Astrocyte (in vitro differentiated cells and primary cell): ENCODE measurements around the gene SAP30L. TPM values are rescaled to one million over a fixed set of nuclear protein-coding genes. Genes with fewer than 3 reads are reported as not detected.

Experiments
- DNase-seq: peaks from one replicate; pipeline ENCODE4 v3.0.0-alpha.2; 2010; ENCODE audit warnings: low read depth
- FAIRE-seq: peaks from 2 replicates; lab custom pipeline; 2011; peaks lifted over from hg19 to GRCh38; lab: Jason Lieb, UNC
- H2AFZ ChIP-seq: 2 replicates; pipeline ENCODE4 v1.6.0; 2012; ENCODE audit warnings: low read depth, low read length, inconsistent platforms
- H3K27ac ChIP-seq: 2 replicates; pipeline ENCODE4 v1.5.1; 2011; ENCODE audit warnings: low read depth, low read length, inconsistent platforms
- H3K27me3 ChIP-seq: 2 replicates; pipeline ENCODE4 v1.6.0; 2011; ENCODE audit warnings: low read length, inconsistent platforms; ENCODE audit not compliant: insufficient read depth
- H3K36me3 ChIP-seq: 2 replicates; pipeline ENCODE4 v1.5.1; 2011; ENCODE audit warnings: low read length, inconsistent platforms; ENCODE audit not compliant: insufficient read depth
- H3K4me1 ChIP-seq: 2 replicates; pipeline ENCODE4 v1.5.1; 2011; ENCODE audit warnings: low read length, inconsistent platforms; ENCODE audit not compliant: insufficient read depth
- H3K4me2 ChIP-seq: 2 replicates; pipeline ENCODE4 v1.6.0; 2012; ENCODE audit warnings: low read length, inconsistent platforms
- H3K4me3 ChIP-seq: 2 replicates; pipeline ENCODE4 v1.5.1; 2011; ENCODE audit warnings: low read depth, mild to moderate bottlenecking, low read length, inconsistent platforms; ENCODE audit not compliant: insufficient read depth
- H3K79me2 ChIP-seq: 2 replicates; pipeline ENCODE4 v1.6.0; 2012; ENCODE audit warnings: mild to moderate bottlenecking, low read length, inconsistent platforms; ENCODE audit not compliant: insufficient read depth
- H3K9ac ChIP-seq: 2 replicates; pipeline ENCODE4 v1.6.0; 2012; ENCODE audit warnings: mild to moderate bottlenecking, low read length, inconsistent platforms
- H3K9me3 ChIP-seq: 2 replicates; pipeline ENCODE4 v1.5.1; 2012; ENCODE audit warnings: low read depth, mild to moderate bottlenecking, low read length, inconsistent platforms; ENCODE audit not compliant: insufficient read depth
- H4K20me1 ChIP-seq: 2 replicates; pipeline ENCODE4 v1.6.0; 2012; ENCODE audit warnings: low read length, inconsistent platforms; ENCODE audit not compliant: insufficient read depth
- H3K27ac Mint-ChIP-seq: one replicate; pipeline ENCODE4 v1.8.0; 2021; ENCODE audit warnings: mild to moderate bottlenecking, mixed read lengths; ENCODE audit not compliant: unreplicated experiment
- H3K27me3 Mint-ChIP-seq: one replicate; pipeline ENCODE4 v1.8.0; 2021; ENCODE audit warnings: low read depth, mixed read lengths; ENCODE audit not compliant: unreplicated experiment
- H3K36me3 Mint-ChIP-seq: one replicate; pipeline ENCODE4 v1.8.0; 2021; ENCODE audit warnings: low read depth, mixed read lengths; ENCODE audit not compliant: unreplicated experiment
- H3K4me1 Mint-ChIP-seq: one replicate; pipeline ENCODE4 v1.8.0; 2021; ENCODE audit warnings: low read depth, mixed read lengths; ENCODE audit not compliant: unreplicated experiment
- H3K4me3 Mint-ChIP-seq: one replicate; pipeline ENCODE4 v1.8.0; 2021; ENCODE audit warnings: mild to moderate bottlenecking, moderate library complexity, mixed read lengths; ENCODE audit not compliant: unreplicated experiment
- H3K9me3 Mint-ChIP-seq: one replicate; pipeline ENCODE4 v1.8.0; 2021; ENCODE audit warnings: mild to moderate bottlenecking, mixed read lengths; ENCODE audit not compliant: unreplicated experiment
- EZH2 ChIP-seq: IDR thresholded peaks from 2 replicates; pipeline ENCODE4 v1.6.1; 2012; ENCODE audit warnings: mild to moderate bottlenecking, low read length, inconsistent platforms; ENCODE audit not compliant: insufficient read depth
- total RNA-seq: library from RNA; stranded (reverse); gene quantifications from 2 replicates; pipeline ENCODE4 v1.2.1, GENCODE V29; 2021
- TF ChIP-seq, protein P1 (sequence below): IDR thresholded peaks from 2 replicates; pipeline ENCODE4 v1.5.1; 2011; ENCODE audit warnings: low read depth, mild to moderate bottlenecking, inconsistent platforms, low read length, moderate library complexity; ENCODE audit not compliant: insufficient read depth

The SAP30L gene
- total RNA-seq, 1 donor from 2014 or later, result 26.3 TPM

DNA sequence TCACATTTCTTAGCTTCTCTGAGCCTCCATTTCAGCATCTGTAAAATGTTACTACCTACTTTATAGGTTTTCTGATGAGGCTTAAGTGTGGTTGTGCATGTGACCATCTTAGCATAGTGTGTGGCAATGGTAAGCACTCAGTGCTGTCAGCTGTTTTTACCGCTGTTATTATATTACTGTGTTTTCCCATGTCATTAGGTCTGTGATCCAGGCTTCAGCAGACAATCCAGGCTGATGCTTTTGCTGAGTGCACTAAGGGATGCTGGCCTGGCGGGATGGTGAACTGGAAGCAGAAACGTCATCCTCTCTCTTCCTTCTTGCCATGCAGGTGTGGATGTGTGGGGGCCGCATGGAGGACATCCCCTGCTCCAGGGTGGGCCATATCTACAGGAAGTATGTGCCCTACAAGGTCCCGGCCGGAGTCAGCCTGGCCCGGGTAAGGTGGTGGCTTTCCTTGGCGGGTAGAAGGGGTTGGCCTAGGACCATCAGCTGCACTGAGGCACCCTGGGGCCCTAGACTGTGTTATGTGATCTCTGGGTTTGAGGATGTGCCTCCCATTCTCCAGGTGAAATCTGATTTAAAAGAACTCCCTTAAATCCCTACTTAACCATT is 41.9 kb upstream of the SAP30L start:
- H3K36me3 Mint-ChIP-seq, result peaks cover 9% of the 10 kb centered on the region
- Histone ChIP-seq H3K4me2 (no peak overlapping the region), H2AFZ (no peak overlapping the region), H3K9me3 (no peaks in the 10 kb centered on the region), H3K27ac (no peak overlapping the region), H3K27me3 (no peaks in the 10 kb centered on the region), H3K4me3 (no peak overlapping the region), H3K36me3 (peaks cover 7% of the 10 kb centered on the region), H3K9ac (no peak overlapping the region), H3K79me2 (no peaks in the 10 kb centered on the region), H3K4me1 (peaks cover 10% of the 10 kb centered on the region), H4K20me1 (no peaks in the 10 kb centered on the region)
- no peaks in the 10 kb centered on the region for H3K9me3 Mint-ChIP-seq
- no peak overlapping the region for H3K4me3 Mint-ChIP-seq
- no peak for TF ChIP-seq EZH2
- TF ChIP-seq, protein P1, sequence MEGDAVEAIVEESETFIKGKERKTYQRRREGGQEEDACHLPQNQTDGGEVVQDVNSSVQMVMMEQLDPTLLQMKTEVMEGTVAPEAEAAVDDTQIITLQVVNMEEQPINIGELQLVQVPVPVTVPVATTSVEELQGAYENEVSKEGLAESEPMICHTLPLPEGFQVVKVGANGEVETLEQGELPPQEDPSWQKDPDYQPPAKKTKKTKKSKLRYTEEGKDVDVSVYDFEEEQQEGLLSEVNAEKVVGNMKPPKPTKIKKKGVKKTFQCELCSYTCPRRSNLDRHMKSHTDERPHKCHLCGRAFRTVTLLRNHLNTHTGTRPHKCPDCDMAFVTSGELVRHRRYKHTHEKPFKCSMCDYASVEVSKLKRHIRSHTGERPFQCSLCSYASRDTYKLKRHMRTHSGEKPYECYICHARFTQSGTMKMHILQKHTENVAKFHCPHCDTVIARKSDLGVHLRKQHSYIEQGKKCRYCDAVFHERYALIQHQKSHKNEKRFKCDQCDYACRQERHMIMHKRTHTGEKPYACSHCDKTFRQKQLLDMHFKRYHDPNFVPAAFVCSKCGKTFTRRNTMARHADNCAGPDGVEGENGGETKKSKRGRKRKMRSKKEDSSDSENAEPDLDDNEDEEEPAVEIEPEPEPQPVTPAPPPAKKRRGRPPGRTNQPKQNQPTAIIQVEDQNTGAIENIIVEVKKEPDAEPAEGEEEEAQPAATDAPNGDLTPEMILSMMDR, result no peak
- no peaks in the 10 kb centered on the region for H3K27me3 Mint-ChIP-seq
- peaks cover 11% of the 10 kb centered on the region for H3K4me1 Mint-ChIP-seq
- no peak for DNase-seq
- FAIRE-seq, result no peak
- no peak overlapping the region for H3K27ac Mint-ChIP-seq

DNA sequence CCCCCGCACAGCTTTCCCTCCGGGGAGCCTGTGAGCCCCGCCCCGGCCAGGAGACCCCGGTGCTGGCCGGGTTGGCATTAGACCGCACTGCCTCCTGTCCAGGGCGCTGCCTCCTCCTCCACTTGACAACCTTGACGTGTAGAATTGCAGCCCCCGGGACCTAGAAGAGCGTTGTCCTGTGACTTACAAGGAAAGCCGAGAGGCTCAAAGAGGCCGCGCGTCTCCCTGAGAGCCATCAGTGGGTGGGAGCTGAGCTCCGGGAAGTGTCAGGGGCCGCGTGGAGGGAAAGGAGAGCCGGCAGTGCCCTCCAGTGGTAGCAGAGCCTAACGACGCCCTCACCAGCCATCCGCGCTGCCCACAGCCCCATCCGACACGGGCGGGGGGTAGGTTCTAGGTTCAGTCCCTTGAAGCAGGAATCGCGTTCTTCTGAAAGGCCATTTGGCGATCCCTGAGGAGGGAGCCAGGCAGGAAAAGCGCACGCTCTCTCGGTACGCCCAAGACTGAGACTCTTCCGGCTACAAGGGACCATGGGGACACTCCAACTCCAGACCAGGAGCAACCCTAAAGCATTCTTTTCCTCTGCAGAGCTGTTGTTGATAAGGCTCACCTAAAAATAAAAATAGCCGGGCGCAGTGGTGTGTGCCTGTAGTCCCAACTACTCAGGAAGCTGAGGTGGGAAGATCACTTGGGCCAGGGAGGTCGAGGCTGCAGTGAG is 40.6 kb upstream of the SAP30L start:
- no peaks in the 10 kb centered on the region for H4K20me1 ChIP-seq
- peak overlapping the region; percentile 82 for H3K4me2 ChIP-seq
- no peak overlapping the region for H3K27ac ChIP-seq
- no peaks in the 10 kb centered on the region for H3K27me3 ChIP-seq
- no peak for TF ChIP-seq EZH2
- TF ChIP-seq, protein P1, result peak; percentile 69
- peaks cover 10% of the 10 kb centered on the region for H3K4me1 ChIP-seq
- FAIRE-seq, result no peak
- H3K4me3 ChIP-seq, result peak overlapping the region; percentile 8
- Mint-ChIP-seq H3K27me3 (no peaks in the 10 kb centered on the region), H3K9me3 (no peaks in the 10 kb centered on the region), H3K36me3 (peaks cover 4% of the 10 kb centered on the region), H3K27ac (peak overlapping the region; percentile 58), H3K4me1 (peaks cover 11% of the 10 kb centered on the region), H3K4me3 (peak overlapping the region; percentile 57)
- DNase-seq, result peak; percentile 53
- peaks cover 14% of the 10 kb centered on the region for H3K36me3 ChIP-seq
- H2AFZ ChIP-seq, result peak overlapping the region; percentile 73
- no peaks in the 10 kb centered on the region for H3K9me3 ChIP-seq
- H3K79me2 ChIP-seq, result no peaks in the 10 kb centered on the region
- peak overlapping the region; percentile 63 for H3K9ac ChIP-seq

DNA sequence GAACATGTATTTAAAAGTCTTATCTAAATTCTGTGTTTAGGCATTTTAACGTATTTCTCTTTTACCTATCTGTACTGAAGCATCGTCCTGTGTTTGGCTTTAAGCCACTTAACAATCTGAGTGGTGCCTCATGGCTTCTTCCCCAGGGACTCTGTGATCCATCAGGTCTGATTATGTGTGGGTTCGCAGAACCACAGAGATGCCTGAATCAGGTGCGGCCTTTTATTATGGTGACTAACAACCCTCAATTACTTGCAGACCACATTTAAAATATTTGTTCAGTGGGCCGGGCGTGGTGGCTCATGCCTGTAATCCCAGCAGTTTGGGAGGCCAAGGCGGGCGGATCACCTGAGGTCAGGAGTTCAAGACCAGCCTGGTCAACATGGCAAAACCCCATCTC is 39.6 kb upstream of the SAP30L start:
- Histone ChIP-seq H3K79me2 (no peaks in the 10 kb centered on the region), H3K4me1 (peaks cover 10% of the 10 kb centered on the region), H4K20me1 (no peaks in the 10 kb centered on the region), H3K9me3 (no peaks in the 10 kb centered on the region), H3K4me2 (no peak overlapping the region), H3K36me3 (peaks cover 10% of the 10 kb centered on the region), H2AFZ (no peak overlapping the region), H3K27ac (no peak overlapping the region), H3K27me3 (no peaks in the 10 kb centered on the region), H3K9ac (no peak overlapping the region), H3K4me3 (no peak overlapping the region)
- no peaks in the 10 kb centered on the region for H3K9me3 Mint-ChIP-seq
- FAIRE-seq, result no peak
- DNase-seq, result peak; percentile 87
- no peaks in the 10 kb centered on the region for H3K27me3 Mint-ChIP-seq
- no peak overlapping the region for H3K27ac Mint-ChIP-seq
- peaks cover 7% of the 10 kb centered on the region for H3K36me3 Mint-ChIP-seq
- peaks cover 11% of the 10 kb centered on the region for H3K4me1 Mint-ChIP-seq
- H3K4me3 Mint-ChIP-seq, result no peak overlapping the region
- no peak for TF ChIP-seq EZH2
- TF ChIP-seq, protein P1, result no peak
